HL-60 (cell line): ENCODE results near the gene SOX6.

ENCODE experiments used
- DNase-seq, 2 experiments: peaks; one replicate each; pipeline ENCODE4 v3.0.0-alpha.2; 2010 to 2020; ENCODE audit warnings: low read depth in 1 of 2, low spot score in 1 of 2
- H3K27ac ChIP-seq: fragments of 250-450 bp; sonication (Bioruptor Pico); replicated peaks from 2 replicates; pipeline ENCODE4 v1.5.1; 2020; ENCODE audit warnings: mild to moderate bottlenecking, moderate library complexity
- H3K27me3 ChIP-seq: fragments of 250-450 bp; sonication (Bioruptor Pico); 2 replicates; pipeline ENCODE4 v1.5.1; 2021; ENCODE audit warnings: mild to moderate bottlenecking, moderate library complexity; ENCODE audit not compliant: insufficient read depth, poor library complexity, severe bottlenecking
- H3K4me3 ChIP-seq: replicated peaks from 2 replicates; pipeline ENCODE4 v1.5.1; 2011; ENCODE audit warnings: mild to moderate bottlenecking, control low read depth, low read length; ENCODE audit not compliant: insufficient read depth
- GABPA ChIP-seq: IDR thresholded peaks from 2 replicates; pipeline ENCODE4 v1.6.1; 2012; ENCODE audit warnings: low read depth
- POLR2AphosphoS5 ChIP-seq: IDR thresholded peaks from 2 replicates; pipeline ENCODE4 v1.6.1; 2012; ENCODE audit warnings: low read depth
- SPI1 ChIP-seq: IDR thresholded peaks from 2 replicates; pipeline ENCODE4 v1.6.1; 2012; ENCODE audit warnings: low read depth, mild to moderate bottlenecking, borderline replicate concordance
- TF ChIP-seq, protein P1 (sequence below): IDR thresholded peaks from 2 replicates; pipeline ENCODE4 v1.6.1; 2012; ENCODE audit warnings: low read depth; ENCODE audit not compliant: insufficient replicate concordance
- TF ChIP-seq, protein P2 (sequence below): IDR thresholded peaks from one replicate; pipeline ENCODE4 v1.5.1; 2011; ENCODE audit warnings: low read length, control low read depth, inconsistent platforms; ENCODE audit not compliant: insufficient read depth

The SOX6 gene

DNA sequence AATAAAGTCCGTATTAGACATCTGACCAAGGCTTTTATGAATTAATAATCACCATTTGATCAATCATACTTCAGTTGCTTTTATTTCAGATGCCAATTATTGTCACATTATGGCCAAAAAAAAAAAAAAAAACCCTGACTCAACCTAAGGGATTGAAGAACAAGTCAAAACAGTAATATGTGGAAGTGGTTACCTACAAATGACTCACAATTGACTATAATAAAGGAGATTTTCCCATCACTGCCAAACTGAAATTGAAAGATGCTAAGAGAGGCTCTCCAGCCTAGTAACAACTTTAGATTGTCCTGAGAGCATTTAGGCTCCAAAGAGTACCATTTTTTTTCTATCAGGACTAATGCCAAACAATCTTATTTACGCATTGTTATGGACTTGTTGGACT lies 35.2 kb downstream of the SOX6 start:
- no peak for DNase-seq
- TF ChIP-seq, protein P1, sequence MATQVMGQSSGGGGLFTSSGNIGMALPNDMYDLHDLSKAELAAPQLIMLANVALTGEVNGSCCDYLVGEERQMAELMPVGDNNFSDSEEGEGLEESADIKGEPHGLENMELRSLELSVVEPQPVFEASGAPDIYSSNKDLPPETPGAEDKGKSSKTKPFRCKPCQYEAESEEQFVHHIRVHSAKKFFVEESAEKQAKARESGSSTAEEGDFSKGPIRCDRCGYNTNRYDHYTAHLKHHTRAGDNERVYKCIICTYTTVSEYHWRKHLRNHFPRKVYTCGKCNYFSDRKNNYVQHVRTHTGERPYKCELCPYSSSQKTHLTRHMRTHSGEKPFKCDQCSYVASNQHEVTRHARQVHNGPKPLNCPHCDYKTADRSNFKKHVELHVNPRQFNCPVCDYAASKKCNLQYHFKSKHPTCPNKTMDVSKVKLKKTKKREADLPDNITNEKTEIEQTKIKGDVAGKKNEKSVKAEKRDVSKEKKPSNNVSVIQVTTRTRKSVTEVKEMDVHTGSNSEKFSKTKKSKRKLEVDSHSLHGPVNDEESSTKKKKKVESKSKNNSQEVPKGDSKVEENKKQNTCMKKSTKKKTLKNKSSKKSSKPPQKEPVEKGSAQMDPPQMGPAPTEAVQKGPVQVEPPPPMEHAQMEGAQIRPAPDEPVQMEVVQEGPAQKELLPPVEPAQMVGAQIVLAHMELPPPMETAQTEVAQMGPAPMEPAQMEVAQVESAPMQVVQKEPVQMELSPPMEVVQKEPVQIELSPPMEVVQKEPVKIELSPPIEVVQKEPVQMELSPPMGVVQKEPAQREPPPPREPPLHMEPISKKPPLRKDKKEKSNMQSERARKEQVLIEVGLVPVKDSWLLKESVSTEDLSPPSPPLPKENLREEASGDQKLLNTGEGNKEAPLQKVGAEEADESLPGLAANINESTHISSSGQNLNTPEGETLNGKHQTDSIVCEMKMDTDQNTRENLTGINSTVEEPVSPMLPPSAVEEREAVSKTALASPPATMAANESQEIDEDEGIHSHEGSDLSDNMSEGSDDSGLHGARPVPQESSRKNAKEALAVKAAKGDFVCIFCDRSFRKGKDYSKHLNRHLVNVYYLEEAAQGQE: no peak
- TF ChIP-seq, protein P2, sequence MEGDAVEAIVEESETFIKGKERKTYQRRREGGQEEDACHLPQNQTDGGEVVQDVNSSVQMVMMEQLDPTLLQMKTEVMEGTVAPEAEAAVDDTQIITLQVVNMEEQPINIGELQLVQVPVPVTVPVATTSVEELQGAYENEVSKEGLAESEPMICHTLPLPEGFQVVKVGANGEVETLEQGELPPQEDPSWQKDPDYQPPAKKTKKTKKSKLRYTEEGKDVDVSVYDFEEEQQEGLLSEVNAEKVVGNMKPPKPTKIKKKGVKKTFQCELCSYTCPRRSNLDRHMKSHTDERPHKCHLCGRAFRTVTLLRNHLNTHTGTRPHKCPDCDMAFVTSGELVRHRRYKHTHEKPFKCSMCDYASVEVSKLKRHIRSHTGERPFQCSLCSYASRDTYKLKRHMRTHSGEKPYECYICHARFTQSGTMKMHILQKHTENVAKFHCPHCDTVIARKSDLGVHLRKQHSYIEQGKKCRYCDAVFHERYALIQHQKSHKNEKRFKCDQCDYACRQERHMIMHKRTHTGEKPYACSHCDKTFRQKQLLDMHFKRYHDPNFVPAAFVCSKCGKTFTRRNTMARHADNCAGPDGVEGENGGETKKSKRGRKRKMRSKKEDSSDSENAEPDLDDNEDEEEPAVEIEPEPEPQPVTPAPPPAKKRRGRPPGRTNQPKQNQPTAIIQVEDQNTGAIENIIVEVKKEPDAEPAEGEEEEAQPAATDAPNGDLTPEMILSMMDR: no peak
- no peak for TF ChIP-seq POLR2AphosphoS5
- TF ChIP-seq GABPA: no peak
- TF ChIP-seq SPI1: no peak
- H3K4me3 ChIP-seq: no peak overlapping the region

DNA sequence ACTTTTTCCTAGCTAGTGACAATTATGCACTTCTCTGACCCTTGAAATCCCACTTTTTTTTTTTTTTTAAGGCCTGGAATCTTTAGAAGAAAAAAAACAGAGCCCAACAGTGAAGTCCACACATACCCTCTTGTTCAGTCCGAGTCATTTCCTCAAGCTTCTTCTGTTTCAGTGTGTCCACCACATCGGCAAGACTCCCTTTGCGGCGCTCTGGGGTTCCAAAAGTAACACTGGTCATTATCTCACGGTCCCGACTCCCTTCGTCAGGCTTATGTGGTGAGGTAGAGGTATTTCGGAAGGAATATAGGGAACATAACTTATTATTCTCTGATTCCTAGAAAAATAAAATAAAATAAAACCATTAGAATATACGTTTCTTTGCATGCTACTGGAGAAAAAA lies 38.0 kb downstream of the SOX6 start:
- no peak overlapping the region for H3K4me3 ChIP-seq
- no peak for DNase-seq
- no peaks in the 10 kb centered on the region for H3K27me3 ChIP-seq
- TF ChIP-seq, protein P1: no peak
- TF ChIP-seq SPI1 (no peak), GABPA (no peak), POLR2AphosphoS5 (no peak)
- TF ChIP-seq, protein P2: no peak
- no peak overlapping the region for H3K27ac ChIP-seq

More for the DNA sequence above, 35.2 kb downstream of the SOX6 start:
- Histone ChIP-seq H3K27ac (no peak overlapping the region), H3K27me3 (no peaks in the 10 kb centered on the region)

DNA sequence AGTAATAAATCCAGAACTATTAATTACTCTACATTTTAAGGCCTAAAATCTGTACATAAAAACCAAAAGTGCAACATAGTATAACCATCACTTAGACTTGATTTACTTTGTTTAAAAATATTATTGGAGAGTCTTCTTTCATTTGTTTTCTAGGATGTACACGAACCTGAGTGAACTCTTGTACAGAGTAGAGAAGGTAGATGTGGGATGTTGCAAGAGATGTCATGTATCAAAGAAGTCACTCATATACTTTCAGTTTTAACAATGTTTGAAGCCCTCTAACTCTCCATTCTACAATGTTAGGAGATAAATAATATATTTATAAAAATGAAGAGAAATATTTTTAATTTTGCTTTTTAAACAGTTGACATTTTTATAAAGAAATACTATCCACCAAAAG lies 38.6 kb downstream of the SOX6 start:
- Histone ChIP-seq H3K4me3 (no peak overlapping the region), H3K27me3 (no peaks in the 10 kb centered on the region), H3K27ac (no peak overlapping the region)
- TF ChIP-seq, protein P2: no peak
- TF ChIP-seq POLR2AphosphoS5 (no peak), GABPA (no peak), SPI1 (no peak)
- TF ChIP-seq, protein P1: no peak
- DNase-seq: no peak
